ENCODE data around the gene OR10S1.
"Not testable (repeated sequence)": the region's sequence is repeated elsewhere in the genome, so short reads cannot be mapped to it uniquely, and the experiment has no call there.

Gene OR10S1, protein sequence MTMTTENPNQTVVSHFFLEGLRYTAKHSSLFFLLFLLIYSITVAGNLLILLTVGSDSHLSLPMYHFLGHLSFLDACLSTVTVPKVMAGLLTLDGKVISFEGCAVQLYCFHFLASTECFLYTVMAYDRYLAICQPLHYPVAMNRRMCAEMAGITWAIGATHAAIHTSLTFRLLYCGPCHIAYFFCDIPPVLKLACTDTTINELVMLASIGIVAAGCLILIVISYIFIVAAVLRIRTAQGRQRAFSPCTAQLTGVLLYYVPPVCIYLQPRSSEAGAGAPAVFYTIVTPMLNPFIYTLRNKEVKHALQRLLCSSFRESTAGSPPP

GRCh38 chr11:123977731-123978347 lies at the start of gene OR10S1:
Gene OR10S1 (minus strand): TSS chr11:123977781. CDS start chr11:123977664, 117 bp downstream.
- DNase-seq, result no peak

GRCh38 chr11:124026498-124026897 lies 48.9 kb upstream of the OR10S1 start, which contains the start of gene OR10G8:
Gene OR10G8 (plus strand): TSS chr11:124026798. CDS start chr11:124029623, 2,825 bp downstream.
- no peak for DNase-seq

DNA sequence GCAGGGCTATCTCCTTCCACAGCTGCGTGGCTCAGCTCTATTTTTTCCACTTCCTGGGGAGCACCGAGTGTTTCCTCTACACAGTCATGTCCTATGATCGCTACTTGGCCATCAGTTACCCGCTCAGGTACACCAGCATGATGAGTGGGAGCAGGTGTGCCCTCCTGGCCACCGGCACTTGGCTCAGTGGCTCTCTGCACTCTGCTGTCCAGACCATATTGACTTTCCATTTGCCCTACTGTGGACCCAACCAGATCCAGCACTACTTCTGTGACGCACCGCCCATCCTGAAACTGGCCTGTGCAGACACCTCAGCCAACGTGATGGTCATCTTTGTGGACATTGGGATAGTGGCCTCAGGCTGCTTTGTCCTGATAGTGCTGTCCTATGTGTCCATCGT lies 38.3 kb upstream of the OR10S1 start:
- DNase-seq, result not testable (repeated sequence)

- DNase-seq, result no peak
These were observed 35.1 kb upstream of the OR10S1 start, which contains the start of gene OR10G4 for GRCh38 chr11:124012697-124013096. Gene OR10G4 (plus strand): TSS chr11:124012997. CDS start chr11:124015575, 2,578 bp downstream.

DNA sequence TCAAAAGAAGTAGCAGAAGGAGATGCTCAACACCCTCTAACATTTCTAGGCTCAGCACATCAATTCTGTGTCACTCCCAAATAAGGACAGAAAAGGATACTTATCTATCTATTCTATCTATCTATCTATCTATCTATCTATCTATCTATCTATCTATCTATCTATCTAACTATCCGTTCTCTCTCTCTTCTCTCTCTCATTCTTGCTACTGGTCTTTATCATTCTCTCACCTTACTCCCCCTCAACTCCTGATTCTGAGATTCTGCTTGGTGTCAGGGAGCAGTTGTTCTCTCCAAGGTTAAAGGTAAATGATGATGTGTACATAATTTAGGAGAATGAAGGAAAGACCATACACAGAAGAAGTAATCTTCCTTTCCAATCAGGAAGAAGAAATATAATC lies 17.5 kb upstream of the OR10S1 start, which contains the start of gene OR10G6:
TSS of gene OR10G6 (minus strand) at position 43 of the 400 bp plus-strand sequence. CDS start at position 43, 0 bp downstream.
- no peak for DNase-seq

GRCh38 chr11:123979311-123979710 lies 1.7 kb upstream of the OR10S1 start:
- no peak for DNase-seq

- no peak for DNase-seq
These were observed 616 bp downstream of the OR10S1 start for GRCh38 chr11:123976770-123977560.

DNA sequence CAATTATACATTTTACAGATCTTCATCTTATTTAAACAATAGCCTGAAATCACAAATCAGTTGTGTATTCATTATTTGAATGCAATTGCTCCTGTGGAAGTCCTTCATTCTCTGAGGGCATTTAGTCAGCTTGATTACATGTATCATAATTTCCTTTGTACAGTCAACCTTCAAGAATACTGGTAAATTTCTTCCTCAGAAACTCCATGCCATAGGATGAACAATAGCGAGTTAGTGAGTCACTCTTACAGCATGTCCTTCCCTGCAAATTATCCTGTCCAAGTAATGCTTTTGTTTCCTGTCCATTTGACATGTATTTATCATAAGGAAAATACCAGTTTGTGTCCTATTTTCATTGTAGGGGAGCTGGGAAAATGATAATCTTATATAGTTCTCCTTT lies 3.8 kb downstream of the OR10S1 start:
- DNase-seq, result peak; percentile 70

GRCh38 chr11:123956752-123957151 lies 20.8 kb downstream of the OR10S1 start:
- DNase-seq, result no peak

GRCh38 chr11:123945132-123945531 lies 32.4 kb downstream of the OR10S1 start:
- DNase-seq, result no peak

DNA sequence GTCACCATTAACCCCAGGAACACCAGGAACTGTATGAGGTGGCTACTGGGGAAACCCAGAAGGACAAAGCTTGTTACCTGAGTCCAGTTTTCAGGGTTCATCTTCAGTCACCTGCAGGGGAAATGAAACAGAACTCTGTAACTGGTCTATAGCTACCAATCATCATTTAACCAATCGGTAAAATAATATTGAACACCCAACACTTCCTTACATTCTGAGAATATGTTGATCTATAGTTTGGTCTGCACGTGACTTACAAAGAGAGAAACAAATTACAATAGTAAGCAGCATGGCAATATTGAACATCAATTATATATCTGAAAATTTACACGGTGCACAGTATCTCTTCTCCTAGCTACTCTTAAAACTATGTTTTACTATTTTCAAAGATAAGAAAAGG lies 33.8 kb downstream of the OR10S1 start, which contains the start of gene OR6T1:
TSS of gene OR6T1 (minus strand) at position 101 of the 400 bp plus-strand sequence. CDS start at position 101, 0 bp downstream.
- no peak for DNase-seq

DNA sequence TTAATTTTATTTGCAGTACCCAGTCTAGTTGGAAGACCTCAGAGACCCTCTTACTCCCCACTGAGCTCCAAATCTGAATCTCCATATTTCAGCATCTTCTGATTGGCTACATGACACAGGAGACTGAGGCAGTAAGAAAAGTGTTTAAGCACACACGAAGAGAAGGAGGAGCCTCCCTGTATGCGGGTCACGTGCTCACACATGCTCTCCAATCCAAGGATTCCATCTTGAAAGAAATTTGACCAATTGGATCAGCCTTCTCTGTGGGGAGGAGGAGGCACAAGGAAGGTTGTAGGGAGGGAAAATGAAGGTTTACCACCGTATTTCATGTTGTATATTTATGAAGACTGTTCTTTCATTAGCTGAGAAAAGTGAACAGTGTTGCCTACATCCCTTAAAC lies 35.2 kb downstream of the OR10S1 start:
- no peak for DNase-seq

GRCh38 chr11:123939317-123939716 lies 38.3 kb downstream of the OR10S1 start, which contains the start of gene OR4D5:
Gene OR4D5 (plus strand): TSS chr11:123939617. CDS start chr11:123939617, 0 bp downstream.
- no peak for DNase-seq
